ENCODE measurements around the gene RBM33. TPM values are rescaled to one million over a fixed set of nuclear protein-coding genes. Genes with fewer than 3 reads are reported as not detected.

RBM33 gene
- total RNA-seq, 1 donor from 2014 or later, result 73.2 TPM

GRCh38 chr7:155731380-155731779 lies 86.9 kb downstream of the RBM33 start:
- DNase-seq (ENCODE audit: low read depth, low spot score), result no peak
- Mint-ChIP-seq H3K36me3 (ENCODE audit: low read depth) (no peaks in the 10 kb centered on the region), H3K4me1 (no peaks in the 10 kb centered on the region), H3K27me3 (ENCODE audit: low read depth) (no peaks in the 10 kb centered on the region), H3K4me3 (no peak overlapping the region), H3K27ac (ENCODE audit: unreplicated experiment) (no peak overlapping the region), H3K9me3 (no peaks in the 10 kb centered on the region)
- no peak for TF ChIP-seq CTCF (conservative IDR thresholded peaks at IDR 0.05)

GRCh38 chr7:155731871-155732270 lies 87.4 kb downstream of the RBM33 start:
- Mint-ChIP-seq H3K27ac (ENCODE audit: unreplicated experiment) (no peak overlapping the region), H3K27me3 (ENCODE audit: low read depth) (no peaks in the 10 kb centered on the region), H3K4me1 (no peaks in the 10 kb centered on the region), H3K4me3 (no peak overlapping the region), H3K36me3 (ENCODE audit: low read depth) (no peaks in the 10 kb centered on the region), H3K9me3 (no peaks in the 10 kb centered on the region)
- no peak for TF ChIP-seq CTCF (conservative IDR thresholded peaks at IDR 0.05)
- DNase-seq (ENCODE audit: low read depth, low spot score), result no peak

- TF ChIP-seq CTCF (conservative IDR thresholded peaks at IDR 0.05), result no peak
- H3K27ac Mint-ChIP-seq (ENCODE audit: unreplicated experiment), result no peak overlapping the region
- H3K4me3 Mint-ChIP-seq, result no peak overlapping the region
Observed at GRCh38 chr7:155732286-155732685, 87.8 kb downstream of the RBM33 start.

DNA sequence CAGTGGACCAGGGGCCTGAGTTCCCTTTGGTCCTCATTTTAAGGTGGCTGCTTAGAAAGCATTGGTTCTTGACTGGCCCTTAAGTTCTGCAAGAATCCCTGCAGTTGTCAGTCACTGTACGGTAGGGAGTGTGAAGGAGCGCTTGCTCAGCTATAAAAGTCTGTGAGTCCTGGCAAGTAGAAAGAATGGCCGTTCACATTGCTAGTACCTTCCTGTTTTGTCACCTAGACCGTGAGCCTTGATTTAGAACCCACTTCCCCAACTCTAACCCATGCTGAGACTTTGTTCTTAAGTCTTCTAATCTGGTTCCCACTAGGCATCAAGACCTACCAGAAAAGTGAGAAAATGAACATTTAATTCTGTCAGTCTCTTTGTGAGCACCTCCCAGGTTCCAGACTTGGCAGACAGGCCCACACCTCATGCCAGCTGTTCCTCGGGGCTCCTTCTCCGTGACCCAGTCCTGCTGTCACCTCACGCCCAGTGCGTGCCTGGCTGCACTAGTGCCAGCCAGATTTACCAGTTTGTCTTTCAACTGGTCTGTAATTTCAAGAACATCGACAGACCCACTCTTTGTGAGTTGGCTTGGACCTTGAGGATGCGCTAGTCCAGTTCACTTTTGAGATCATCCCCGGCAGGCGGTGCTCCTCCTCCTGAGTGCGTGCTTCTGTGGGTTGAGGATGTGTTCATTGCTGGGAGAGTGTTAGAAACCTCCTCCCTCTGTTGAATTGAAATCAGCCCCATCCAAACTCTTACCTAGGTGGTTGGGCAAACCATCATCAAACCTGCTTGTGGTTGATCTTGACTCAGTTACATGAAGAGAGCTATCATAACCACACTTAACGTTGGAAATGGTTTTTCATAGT lies 89.4 kb downstream of the RBM33 start:
- Mint-ChIP-seq H3K27ac (ENCODE audit: unreplicated experiment) (no peak overlapping the region), H3K4me3 (no peak overlapping the region), H3K4me1 (no peaks in the 10 kb centered on the region), H3K27me3 (ENCODE audit: low read depth) (no peaks in the 10 kb centered on the region), H3K9me3 (no peaks in the 10 kb centered on the region), H3K36me3 (ENCODE audit: low read depth) (no peaks in the 10 kb centered on the region)
- no peak for TF ChIP-seq CTCF (conservative IDR thresholded peaks at IDR 0.05)
- DNase-seq (ENCODE audit: low read depth, low spot score), result no peak

More at GRCh38 chr7:155732286-155732685, 87.8 kb downstream of the RBM33 start:
- Mint-ChIP-seq H3K27me3 (ENCODE audit: low read depth) (no peaks in the 10 kb centered on the region), H3K4me1 (no peaks in the 10 kb centered on the region), H3K36me3 (ENCODE audit: low read depth) (no peaks in the 10 kb centered on the region), H3K9me3 (no peaks in the 10 kb centered on the region)
- no peak for DNase-seq (ENCODE audit: low read depth, low spot score)

- no peaks in the 10 kb centered on the region for H3K36me3 Mint-ChIP-seq (ENCODE audit: low read depth)
- H3K4me1 Mint-ChIP-seq, result no peaks in the 10 kb centered on the region
- no peaks in the 10 kb centered on the region for H3K9me3 Mint-ChIP-seq
- no peak for TF ChIP-seq CTCF (conservative IDR thresholded peaks at IDR 0.05)
- H3K4me3 Mint-ChIP-seq, result no peak overlapping the region
- no peak overlapping the region for H3K27ac Mint-ChIP-seq (ENCODE audit: unreplicated experiment)
- no peak for DNase-seq (ENCODE audit: low read depth, low spot score)
- no peaks in the 10 kb centered on the region for H3K27me3 Mint-ChIP-seq (ENCODE audit: low read depth)
Observed at GRCh38 chr7:155734445-155734809, 90.0 kb downstream of the RBM33 start.

Measured in neural crest cell (in vitro differentiated cells).